Fibroblast of skin of right biceps (primary cell): ENCODE data around the gene POLE3.
"Not testable (repeated sequence)": the region's sequence is repeated elsewhere in the genome, so short reads cannot be mapped to it uniquely, and the experiment has no call there.

Experiments
- DNase-seq: peaks from one replicate; pipeline ENCODE4 v3.0.0-alpha.2; 2013

POLE3 gene

GRCh38 chr9:113401027-113401792, 9.3 kb downstream of the POLE3 start, which contains the start of gene ALAD:
Gene ALAD (minus strand): TSS chr9:113401284. CDS start chr9:113393559, 7,725 bp downstream.
- DNase-seq: peak; percentile 98

- DNase-seq: no peak
Observed at GRCh38 chr9:113399646-113400200, 10.8 kb downstream of the POLE3 start.

GRCh38 chr9:113398796-113399195, 11.7 kb downstream of the POLE3 start:
- DNase-seq: no peak

- DNase-seq: no peak
Observed at GRCh38 chr9:113397203-113397631, 13.3 kb downstream of the POLE3 start.

- DNase-seq: no peak
Observed at GRCh38 chr9:113395000-113395861, 15.2 kb downstream of the POLE3 start.

- no peak for DNase-seq
Observed at GRCh38 chr9:113393281-113393680, 17.2 kb downstream of the POLE3 start.

GRCh38 chr9:113391917-113392316, 18.6 kb downstream of the POLE3 start:
- no peak for DNase-seq

GRCh38 chr9:113390192-113390960, 20.1 kb downstream of the POLE3 start:
- no peak for DNase-seq

- no peak for DNase-seq
Observed at GRCh38 chr9:113389451-113389850, 21.0 kb downstream of the POLE3 start.

- no peak for DNase-seq
Observed at GRCh38 chr9:113388833-113389232, 21.6 kb downstream of the POLE3 start.

- no peak for DNase-seq
Observed at GRCh38 chr9:113387560-113388230, 22.8 kb downstream of the POLE3 start.

- no peak for DNase-seq
Observed at GRCh38 chr9:113386571-113387393, 23.7 kb downstream of the POLE3 start.

- no peak for DNase-seq
Observed at GRCh38 chr9:113381909-113382411, 28.5 kb downstream of the POLE3 start.

GRCh38 chr9:113381441-113381840, 29.0 kb downstream of the POLE3 start:
- not testable (repeated sequence) for DNase-seq

- DNase-seq: no peak
Observed at GRCh38 chr9:113380869-113381378, 29.6 kb downstream of the POLE3 start.

- DNase-seq: not testable (repeated sequence)
Observed at GRCh38 chr9:113379829-113380210, 30.7 kb downstream of the POLE3 start.

- DNase-seq: not testable (repeated sequence)
Observed at GRCh38 chr9:113379094-113379828, 31.2 kb downstream of the POLE3 start.

GRCh38 chr9:113376634-113377567, 33.6 kb downstream of the POLE3 start, which contains the start of gene HDHD3:
Gene HDHD3 (minus strand): TSS chr9:113376986. CDS start chr9:113374354, 2,632 bp downstream.
- DNase-seq: peak; percentile 74
